GM19372 (cell line): ENCODE results near the gene IL3RA.
A peak's percentile ranks its signal among the peaks of the same experiment; 100 is the strongest.
"Not testable (repeated sequence)": the region's sequence is repeated elsewhere in the genome, so short reads cannot be mapped to it uniquely, and the experiment has no call there.

ENCODE experiments used
- ATAC-seq: cut with Tn5 transposase; IDR thresholded peaks from one replicate; pipeline ENCODE4 v1.9.1; 2021; ENCODE audit warnings: mild to moderate bottlenecking, low read depth, moderate library complexity; ENCODE audit not compliant: unreplicated experiment

IL3RA gene

DNA sequence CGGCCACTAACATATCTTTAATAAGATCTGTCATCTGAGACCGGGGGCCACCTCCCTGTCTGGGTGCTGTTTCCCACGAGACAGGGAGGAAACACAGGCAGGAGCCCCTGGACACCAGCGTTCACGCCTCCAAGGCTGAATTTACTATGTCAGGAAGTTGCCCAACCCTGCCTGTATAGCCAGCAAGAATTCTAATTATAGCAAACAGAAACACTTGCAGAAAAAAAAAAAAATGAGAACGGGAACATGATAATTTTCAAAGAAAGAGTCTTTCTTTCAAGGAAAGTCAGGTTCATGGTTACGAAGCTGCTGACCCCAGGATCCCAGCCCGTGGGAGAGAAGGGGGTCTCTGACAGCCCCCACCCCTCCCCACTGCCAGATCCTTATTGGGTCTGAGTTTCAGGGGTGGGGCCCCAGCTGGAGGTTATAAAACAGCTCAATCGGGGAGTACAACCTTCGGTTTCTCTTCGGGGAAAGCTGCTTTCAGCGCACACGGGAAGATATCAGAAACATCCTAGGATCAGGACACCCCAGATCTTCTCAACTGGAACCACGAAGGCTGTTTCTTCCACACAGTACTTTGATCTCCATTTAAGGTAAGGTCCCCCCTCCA, at the start of gene IL3RA:
Gene IL3RA (plus strand): TSS at position 455 of the 613 bp plus-strand sequence. CDS start 4,981 bp downstream, outside the sequence.
- ATAC-seq, result peak; percentile 46

DNA sequence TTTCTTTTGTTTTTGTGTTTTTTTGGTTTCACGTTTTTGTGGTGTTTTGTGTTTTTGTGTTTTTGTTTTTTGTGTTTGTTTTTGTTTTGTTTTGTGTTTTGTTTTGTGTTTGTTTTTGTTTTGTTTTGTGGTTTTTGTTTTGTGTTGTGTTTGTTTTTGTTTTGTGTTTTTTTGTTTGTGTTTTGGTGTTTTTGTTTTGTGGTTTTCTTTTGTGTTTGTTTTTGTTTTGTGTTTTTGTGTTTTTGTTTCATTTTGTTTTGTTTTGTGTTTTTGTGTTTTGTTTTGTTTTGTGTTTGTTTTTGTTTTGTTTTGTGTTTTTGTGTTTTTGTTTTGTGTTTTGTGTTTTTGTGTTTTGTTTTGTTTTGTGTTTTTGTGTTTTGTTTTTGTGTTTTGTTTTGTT, 47.0 kb upstream of the IL3RA start:
- ATAC-seq, result no peak

DNA sequence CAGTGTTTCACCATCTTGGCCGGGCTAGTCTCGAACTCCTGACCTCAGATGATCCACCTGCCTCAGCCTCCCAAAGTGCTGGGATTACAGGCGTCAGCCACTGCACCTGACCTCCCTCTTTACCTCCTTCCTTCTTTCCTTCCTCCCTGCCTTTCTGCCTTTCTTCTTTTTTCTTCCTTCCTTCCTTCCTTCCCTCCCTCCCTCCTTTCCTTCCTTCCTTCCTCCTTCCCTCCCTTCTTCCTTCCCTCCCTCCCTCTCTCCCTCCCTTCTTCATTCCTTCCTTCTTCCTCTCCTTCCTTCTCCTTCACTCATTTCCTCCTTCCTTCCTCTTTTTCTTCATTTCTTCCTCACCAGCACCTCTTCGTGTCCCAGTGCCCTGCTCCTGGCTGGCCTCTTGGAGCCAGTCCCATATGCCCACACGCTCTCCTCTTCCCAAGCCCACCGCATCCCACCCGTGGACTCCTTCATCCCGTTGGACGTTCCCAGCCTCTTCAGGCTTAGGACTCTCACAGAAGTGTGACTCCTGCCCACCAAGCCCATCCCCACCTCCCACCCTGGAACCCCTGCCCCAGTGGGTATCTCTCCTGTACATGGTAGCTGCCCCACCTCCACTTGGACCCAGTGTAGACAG, 45.4 kb upstream of the IL3RA start:
- ATAC-seq, result no peak

DNA sequence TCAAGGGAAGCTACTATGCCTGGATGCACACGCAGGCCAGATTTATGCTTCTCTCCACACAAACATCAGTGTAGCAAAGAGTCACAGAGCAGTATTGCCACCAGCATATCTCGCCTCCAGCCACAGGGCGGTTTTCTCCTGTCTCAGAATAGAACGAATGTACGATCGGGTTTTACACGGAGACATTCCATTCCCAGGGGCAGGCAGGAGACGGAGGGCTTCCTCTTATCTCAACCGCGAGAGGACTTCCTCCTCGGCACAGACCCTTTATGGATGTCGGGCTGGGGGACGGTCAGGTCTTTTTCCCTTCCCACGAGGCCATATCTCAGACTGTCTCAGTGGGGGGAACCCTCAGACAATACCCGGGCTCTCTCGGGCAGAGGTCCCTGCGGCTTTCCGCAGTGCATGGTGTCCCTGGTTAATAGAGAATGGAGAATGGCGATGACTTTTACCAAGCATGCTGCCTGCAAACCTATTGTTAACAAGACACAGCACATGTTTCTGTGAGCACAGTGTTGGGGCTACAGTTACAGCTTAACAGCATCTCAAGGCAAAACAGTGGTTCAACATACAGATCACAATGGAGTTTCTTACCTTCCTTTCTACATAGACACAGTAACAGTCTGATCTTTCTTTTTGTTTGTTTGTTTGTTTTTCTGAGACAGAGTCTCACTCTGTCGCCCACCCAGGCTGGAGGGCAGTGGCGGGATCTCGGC, 43.9 kb upstream of the IL3RA start:
- ATAC-seq, result no peak

DNA sequence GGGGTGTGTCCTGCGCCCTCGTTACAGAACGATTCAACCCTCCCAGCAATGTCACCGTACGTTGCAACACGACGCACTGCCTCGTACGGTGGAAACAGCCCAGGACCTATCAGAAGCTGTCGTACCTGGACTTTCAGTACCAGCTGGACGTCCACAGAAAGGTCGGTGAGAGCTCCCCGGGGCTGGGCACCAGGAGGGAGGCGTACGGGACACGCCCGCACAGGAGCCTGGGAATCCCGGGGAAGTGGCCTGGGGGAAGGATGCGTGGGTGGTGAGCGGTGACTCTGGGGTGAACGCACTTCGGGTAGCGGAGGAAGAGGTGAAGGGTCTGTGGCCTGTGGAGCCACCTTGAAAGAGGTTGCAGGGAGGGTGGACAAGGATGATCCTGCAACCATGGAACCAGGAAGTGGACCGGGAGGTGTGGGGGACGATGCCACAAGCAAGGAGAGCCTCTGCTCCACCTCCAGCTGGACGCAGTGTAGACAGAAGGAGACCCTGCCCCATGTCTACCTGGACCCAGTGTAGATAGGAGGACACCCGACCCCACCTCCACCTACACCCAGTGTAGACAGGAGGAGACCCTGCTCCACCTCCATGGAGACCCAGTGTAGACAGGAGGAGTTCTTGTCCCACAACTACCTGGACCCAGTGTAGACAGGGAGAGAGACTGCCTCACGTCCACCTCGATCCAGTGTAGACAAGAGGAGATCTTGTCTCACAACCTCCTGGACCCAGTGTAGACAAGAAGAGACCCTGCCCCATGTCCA, 42.1 kb upstream of the IL3RA start:
- no peak for ATAC-seq

DNA sequence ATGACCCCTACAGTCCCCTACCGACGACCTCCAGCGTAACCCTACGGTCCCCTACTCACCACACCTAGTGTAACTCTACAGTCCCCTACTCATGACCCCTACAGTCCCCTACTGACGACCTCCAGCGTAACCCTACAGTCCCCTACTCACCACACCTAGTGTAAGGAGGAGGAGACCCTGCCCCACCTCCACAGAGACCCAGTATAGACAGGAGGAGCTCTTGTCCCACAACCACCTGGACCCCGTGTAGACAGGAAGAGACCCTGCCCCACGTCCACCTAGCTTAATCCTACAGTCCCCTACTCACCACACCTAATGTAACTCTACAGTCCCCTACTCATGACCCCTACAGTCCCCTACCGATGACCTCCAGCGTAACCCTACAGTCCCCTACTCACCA, 41.0 kb upstream of the IL3RA start:
- no peak for ATAC-seq

DNA sequence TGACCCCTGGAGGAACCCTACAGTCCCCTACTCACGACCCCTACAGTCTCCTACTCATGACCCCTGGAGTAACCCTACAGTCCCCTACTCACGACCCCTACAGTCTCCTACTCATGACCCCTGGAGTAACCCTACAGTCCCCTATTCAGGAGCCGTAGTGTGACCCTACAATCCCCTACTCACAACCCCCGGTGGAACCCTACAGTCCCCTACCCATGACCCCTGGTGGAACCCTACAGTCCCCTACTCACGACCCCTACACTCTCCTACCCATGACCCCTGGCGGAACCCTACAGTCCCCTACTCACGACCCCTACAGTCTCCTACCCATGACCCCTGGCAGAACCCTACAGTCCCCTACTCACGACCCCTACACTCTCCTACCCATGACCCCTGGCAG, 39.0 kb upstream of the IL3RA start:
- ATAC-seq, result not testable (repeated sequence)

DNA sequence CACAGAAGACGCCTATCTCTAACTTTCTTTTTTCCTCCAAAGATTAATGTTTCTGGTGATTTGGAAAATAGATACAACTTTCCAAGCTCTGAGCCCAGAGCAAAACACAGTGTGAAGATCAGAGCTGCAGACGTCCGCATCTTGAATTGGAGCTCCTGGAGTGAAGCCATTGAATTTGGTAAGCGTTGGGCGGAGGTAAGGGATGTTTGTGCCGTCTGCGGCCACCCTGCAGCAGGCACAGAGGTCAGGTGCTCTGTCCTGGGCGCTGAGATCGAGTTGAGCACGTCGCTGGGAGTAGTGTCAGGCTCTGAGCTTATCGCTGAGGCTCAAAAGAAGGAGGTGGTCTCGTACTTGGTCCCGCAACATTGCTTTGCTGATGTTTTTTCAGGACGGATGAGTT, 36.1 kb upstream of the IL3RA start:
- no peak for ATAC-seq

DNA sequence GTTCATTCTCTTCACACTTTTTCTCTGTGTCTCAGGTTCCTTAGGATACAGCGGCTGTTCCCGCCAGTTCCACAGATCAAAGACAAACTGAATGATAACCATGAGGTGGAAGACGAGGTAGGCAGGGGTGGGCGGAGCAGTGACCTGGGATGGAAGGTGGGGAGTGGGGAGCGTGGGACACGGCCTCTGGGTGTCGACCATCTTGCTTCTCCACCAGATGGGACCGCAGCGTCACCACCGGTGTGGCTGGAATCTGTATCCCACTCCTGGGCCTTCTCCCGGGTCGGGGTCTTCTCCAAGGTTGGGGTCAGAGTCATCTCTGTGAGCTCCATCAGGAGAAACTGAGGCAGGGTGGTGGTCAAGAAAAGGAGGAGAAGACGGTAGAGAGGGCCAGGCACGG, 31.2 kb upstream of the IL3RA start:
- no peak for ATAC-seq

DNA sequence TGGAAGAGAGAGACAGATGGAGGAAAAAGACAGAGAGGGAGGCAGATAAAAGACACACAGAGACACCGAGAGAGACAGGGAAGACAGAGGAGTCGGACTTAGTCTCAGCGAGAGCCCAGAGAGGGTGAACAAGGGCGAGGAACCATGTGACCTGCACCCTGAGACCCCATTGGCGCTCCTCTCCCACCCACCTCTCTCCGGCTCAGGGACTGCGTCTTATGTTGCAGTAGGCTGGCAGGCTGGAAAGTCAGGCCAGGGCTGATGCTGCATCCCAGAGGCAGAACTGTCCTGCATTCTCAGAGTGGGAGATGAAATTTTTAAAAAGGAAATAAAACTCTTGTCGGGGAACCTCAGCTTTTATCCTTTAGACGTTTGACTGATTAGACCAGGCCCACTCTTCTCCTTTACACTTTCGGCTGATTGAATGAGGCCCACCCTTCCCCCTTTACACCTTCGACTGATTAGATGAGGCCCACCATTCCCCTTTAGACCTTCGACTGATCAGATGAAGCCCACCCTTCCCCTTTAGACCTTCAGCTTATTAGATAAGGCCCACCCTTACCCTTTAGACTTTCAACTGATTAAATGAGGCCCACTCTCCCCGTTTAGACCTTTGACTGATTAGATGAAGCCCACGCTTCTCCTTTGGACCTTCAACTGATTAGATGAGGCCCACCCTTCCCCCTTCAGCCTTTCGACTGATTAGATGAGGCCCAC, 29.5 kb upstream of the IL3RA start:
- ATAC-seq, result no peak

DNA sequence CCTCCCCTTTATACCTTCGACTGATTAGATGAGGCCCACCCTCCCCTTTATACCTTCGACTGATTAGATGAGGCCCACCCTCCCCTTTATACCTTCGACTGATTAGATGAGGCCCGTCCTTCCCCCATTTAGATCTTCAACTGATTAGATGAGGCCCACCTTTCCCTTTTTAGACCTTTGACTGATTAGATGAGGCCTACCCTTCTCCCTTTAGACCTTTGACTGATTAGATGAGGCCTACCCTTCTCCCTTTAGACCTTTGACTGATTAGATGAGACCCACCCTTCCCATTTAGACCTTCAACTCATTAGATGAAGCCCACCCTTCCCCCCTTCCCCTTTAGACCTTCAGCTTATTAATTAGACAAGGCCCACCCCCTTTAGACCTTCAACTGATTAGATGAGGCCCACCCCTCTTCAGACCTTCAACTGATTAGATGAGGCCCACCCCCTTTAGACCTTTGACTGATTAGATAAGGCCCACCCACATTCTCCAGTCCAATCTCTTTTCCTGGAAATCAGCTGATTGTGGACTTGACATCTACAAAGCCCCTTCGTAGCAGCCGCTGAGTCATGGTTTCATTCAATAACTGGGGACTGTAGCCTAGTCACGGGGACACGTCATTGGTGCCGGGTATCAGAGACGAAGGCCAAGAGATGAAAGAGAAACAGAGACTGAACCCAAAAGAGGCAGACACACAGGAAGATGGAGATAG, 28.8 kb upstream of the IL3RA start:
- no peak for ATAC-seq

DNA sequence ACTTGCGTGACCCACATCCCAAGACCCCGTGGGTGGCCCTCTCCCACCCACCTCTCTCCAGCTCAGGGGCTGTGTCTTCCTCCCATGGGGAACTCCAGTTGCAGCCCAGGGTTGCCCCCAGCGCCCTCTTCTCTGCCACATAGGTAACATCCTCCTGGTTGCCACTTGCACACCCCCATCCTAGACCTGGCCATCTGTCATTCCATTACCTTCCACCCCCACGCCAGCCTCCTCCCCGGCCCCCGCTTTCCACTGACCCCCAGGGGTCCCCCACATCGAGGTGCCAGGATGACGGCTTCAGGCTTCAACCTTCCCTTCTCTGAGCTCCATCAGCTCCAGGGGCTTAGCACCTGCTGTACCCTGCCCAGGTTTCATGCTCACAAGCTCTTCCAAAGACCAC, 28.1 kb upstream of the IL3RA start:
- ATAC-seq, result no peak

DNA sequence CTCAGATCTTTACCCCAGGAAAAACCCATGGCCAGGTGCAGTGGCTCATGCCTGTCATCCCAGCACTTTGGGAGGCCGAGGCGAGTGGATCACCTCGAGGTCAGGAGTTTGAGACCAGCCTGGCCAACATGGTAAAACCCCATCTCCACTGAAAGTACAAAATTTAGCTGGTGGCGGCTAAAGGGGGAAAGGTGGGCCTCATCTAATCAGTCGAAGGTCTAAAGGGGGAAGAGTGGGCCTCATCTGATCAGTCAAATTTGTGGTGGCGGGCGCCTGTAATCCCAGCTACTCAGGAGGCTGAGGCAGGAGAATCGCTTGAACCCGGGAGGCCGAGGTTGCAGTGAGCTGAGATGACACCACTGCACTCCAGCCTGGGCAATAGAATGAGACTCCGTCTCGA, 27.7 kb upstream of the IL3RA start:
- ATAC-seq, result not testable (repeated sequence)

DNA sequence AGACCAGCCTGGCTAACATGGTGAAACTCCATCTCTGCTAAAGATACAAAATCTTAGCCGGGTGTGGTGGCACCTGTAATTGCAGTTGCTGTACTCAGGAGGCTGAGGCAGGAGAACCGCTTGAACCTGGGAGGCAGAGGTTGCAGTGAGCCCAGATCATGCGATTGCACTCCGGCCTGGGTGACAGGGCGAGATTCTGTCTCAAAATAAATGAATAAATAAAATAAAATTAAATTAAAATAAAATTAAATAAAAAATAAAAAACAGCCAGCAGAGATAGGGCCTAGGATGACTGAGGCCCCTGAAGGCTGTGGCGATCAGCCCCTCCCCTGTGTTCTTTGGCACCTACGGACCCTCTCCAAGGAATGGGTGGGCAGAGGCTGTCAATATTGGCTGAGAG, 22.8 kb upstream of the IL3RA start:
- no peak for ATAC-seq

DNA sequence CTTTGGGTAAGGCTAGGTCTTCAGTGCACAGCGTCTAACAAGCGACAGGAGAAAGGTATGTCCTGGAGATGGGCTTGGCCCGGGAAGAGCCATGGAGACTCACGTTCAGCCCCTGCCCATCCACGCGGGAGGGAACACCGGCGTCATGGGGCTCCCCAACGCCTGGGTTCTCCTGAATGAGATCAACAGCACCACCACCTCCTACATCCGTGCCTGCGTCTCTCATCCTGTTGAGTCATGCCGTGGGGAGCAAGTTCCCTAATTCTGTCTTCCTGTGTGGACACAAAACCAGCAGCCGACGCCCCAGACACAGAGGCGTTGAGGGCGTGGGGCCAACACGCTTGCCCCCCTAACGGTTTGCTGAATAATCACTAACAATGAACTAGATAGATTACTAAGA, 20.1 kb upstream of the IL3RA start:
- ATAC-seq, result no peak

DNA sequence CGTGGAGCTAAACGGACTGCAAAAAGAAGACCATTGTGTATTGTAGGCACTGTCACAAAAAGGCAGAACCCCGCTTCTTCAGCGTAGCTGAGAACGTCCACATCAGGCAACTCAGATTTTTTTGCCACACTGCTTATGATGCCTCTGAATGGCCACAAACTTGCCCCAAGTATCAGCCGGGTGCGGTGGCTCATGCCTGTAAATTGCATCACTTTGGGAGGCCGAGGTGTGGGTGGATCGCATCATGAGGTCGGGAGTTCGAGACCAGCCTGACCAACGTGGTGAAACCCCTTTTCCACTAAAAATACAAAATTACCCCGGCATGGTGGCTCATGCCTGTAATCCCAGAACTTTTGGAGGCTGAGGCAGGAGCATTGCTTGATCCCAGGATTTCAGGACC, 14.9 kb upstream of the IL3RA start:
- no peak for ATAC-seq

DNA sequence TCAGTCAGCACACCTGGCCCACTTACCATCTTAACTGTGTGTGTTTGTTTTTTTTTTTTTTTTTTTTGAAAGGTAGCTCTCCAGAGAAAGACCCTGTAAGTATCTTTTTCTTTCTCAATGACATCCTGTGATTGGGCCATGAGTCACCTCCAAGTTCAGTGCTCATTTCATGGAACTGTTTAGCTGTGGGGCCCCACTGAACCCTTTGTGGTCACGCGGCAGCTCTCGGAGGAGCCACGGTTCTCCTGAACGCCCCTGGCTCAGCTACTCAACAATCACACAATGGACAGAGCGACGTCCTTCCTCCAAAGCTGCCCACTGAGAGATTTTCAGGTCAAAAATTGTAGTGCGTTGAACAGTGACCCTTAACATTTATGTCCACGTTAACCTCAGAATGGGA, 14.2 kb upstream of the IL3RA start:
- ATAC-seq, result no peak

DNA sequence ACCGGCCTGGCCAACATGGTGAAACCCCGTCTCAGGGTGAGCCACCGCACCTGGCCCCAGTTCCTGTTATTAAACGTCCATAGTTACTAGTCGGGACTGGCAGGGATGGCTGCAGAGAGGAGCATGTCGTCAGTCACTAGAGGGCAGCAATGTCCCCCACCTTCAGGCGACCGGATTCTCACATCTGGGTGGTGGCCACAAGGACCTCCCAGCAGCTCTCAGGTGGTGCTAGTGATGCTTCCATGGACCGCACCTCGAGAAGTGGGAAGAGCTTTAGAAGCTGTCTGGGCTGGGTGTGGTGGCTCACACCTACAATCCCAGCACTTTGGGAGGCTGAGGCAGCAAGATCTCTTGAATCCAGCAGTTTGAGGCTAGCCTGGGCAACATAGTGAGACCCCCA, 13.3 kb upstream of the IL3RA start:
- peak; percentile 67 for ATAC-seq

DNA sequence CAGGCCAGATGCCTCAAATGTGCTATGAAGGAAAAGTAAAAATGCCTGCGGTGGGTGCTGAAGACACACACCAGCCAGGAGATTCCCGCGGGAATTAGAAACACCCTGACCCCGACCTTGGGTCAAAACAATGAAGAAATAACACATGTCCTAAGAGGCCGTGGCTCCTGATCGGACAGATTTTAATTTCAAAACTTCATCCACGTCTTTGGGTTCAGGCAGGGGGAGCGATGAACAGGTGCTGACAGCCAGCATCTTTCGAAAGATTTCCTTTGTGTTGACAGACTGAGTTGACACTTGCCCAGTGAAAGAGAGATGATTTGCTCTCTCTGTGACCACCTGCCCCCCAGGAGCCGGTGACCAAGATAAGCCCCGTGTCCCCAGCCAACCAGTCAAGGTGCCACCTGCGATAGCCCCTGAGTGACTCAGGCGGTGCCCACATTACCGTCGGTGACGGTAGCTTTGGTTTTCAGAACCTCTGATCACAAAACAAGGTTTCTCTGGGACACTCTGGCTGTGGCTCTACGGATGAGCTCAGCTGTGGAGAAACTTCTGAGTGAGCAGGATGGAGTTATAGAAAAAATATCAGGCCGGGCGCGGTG, 11.0 kb upstream of the IL3RA start:
- ATAC-seq, result no peak
